ENCODE results near the gene SLC16A10.

- no peak for TF ChIP-seq POLR2A (IDR thresholded peaks at IDR 0.05; ENCODE audit: low read length)
- TF ChIP-seq GATA1 (IDR thresholded peaks at IDR 0.05; ENCODE audit: low read depth, low read length) = no peak
These were observed 22.7 kb downstream of the SLC16A10 start for GRCh38 chr6:111110036-111110435.
